Measurements from ENCODE around the gene TBC1D9.

DNA sequence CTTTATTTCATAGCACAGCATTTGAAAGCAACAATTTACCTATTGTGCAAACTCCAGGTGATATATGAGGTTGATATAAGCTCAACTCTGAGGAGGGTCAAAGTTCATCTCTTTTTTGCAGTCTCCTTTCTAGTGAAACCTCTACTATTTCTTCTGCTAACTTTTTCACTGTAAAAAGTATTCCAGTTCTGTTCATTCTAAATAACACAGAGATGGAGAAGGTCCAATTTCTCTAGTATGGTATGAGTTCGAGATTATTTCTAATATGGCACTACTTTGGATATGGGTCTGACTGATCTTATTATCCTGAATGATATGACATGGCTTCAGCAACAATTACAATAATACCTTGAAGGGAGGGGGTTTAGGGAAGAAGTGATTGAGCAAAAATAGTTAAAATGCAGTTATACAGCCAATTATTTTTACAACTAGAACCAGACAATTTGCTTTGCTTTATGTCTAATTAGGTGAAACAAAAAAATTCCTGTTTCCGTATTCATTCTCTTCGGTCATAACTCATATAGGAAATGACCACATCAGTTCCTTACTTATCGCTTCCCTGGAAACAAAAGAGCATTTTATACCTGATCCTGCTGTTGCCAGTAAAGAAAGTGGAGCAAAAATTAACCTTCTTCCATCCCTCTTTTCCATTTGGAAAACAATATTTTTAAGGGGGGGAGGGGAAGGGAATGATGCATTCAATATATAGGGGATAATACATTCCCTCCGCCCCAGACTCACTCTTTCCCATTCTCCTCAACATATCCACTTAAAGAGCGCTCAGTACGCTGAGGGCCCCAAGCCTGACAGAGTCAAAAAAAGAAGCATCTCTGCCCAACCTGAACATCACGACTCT, 1.0 kb downstream of the TBC1D9 start:
- no peak for TF ChIP-seq LEF1 (IDR thresholded peaks at IDR 0.05; ENCODE audit: borderline replicate concordance)
- no peak for TF ChIP-seq L3MBTL2 (conservative IDR thresholded peaks at IDR 0.05)
- no peak for TF ChIP-seq SP1 (IDR thresholded peaks at IDR 0.05)
- TF ChIP-seq ZNF384 (IDR thresholded peaks at IDR 0.05): no peak
- no peak for TF ChIP-seq FOXM1 (IDR thresholded peaks at IDR 0.05; ENCODE audit: borderline replicate concordance)

Measured in HEK293T (cell line).